GM23338 (cell line): ENCODE data around the gene HERPUD1. TPM values are rescaled to one million over a fixed set of nuclear protein-coding genes. Genes with fewer than 3 reads are reported as not detected.
"Not testable (repeated sequence)": the region's sequence is repeated elsewhere in the genome, so short reads cannot be mapped to it uniquely, and the experiment has no call there.

Experiments used
- ATAC-seq: fragments of 200-7000 bp; cut with Tn5 transposase; 3 replicates; pipeline ENCODE4 v1.9.1; 2020
- DNase-seq: peaks from one replicate; pipeline ENCODE4 v3.0.0-alpha.2; 2015; ENCODE audit warnings: low spot score
- H2AFZ ChIP-seq: fragments of 200-600 bp; sonication (generic); 2 replicates; pipeline ENCODE4 v1.8.0; 2016; ENCODE audit warnings: antibody characterized with exemption, mild to moderate bottlenecking, moderate library complexity
- H3F3A ChIP-seq: fragments of 200-600 bp; sonication (generic); replicated peaks from 2 replicates; pipeline ENCODE4 v1.8.0; 2017; ENCODE audit warnings: antibody characterized with exemption, mixed run types, low read depth
- H3K27ac ChIP-seq: fragments of 200-600 bp; sonication (generic); 2 replicates; pipeline ENCODE4 v1.6.1; 2016; ENCODE audit warnings: low read depth
- H3K27me3 ChIP-seq: fragments of 200-600 bp; sonication (generic); 2 replicates; pipeline ENCODE4 v1.8.0; 2016; ENCODE audit warnings: mild to moderate bottlenecking, mixed run types, moderate library complexity; ENCODE audit not compliant: insufficient read depth
- H3K36me3 ChIP-seq: fragments of 200-600 bp; sonication (generic); 2 replicates; pipeline ENCODE4 v1.8.0; 2016; ENCODE audit warnings: mild to moderate bottlenecking; ENCODE audit not compliant: insufficient read depth
- H3K4me1 ChIP-seq: fragments of 200-600 bp; sonication (generic); 2 replicates; pipeline ENCODE4 v1.8.0; 2016; ENCODE audit warnings: mild to moderate bottlenecking, moderate library complexity; ENCODE audit not compliant: insufficient read depth
- H3K4me2 ChIP-seq: fragments of 200-600 bp; sonication (generic); 2 replicates; pipeline ENCODE4 v1.7.1; 2017; ENCODE audit warnings: mixed run types
- H3K4me3 ChIP-seq: fragments of 200-600 bp; sonication (generic); 2 replicates; pipeline ENCODE4 v1.6.1; 2016; ENCODE audit warnings: mixed run types
- H3K79me2 ChIP-seq: fragments of 200-600 bp; sonication (generic); replicated peaks from 2 replicates; pipeline ENCODE4 v1.8.0; 2017; ENCODE audit warnings: mild to moderate bottlenecking; ENCODE audit not compliant: insufficient read depth
- H3K9me2 ChIP-seq: fragments of 200-600 bp; sonication (generic); 2 replicates; pipeline ENCODE4 v1.8.0; 2017; ENCODE audit not compliant: insufficient read depth
- H4K20me1 ChIP-seq: fragments of 200-600 bp; sonication (generic); replicated peaks from 2 replicates; pipeline ENCODE4 v1.8.0; 2017; ENCODE audit warnings: mild to moderate bottlenecking; ENCODE audit not compliant: insufficient read depth
- H3K27ac Mint-ChIP-seq: 2 replicates; pipeline ENCODE4 v1.8.0; 2020; ENCODE audit warnings: inconsistent platforms, mild to moderate bottlenecking, moderate library complexity, mixed read lengths
- H3K27me3 Mint-ChIP-seq: 3 replicates; pipeline ENCODE4 v1.8.0; 2022; ENCODE audit warnings: low read depth, mild to moderate bottlenecking, moderate library complexity, mixed read lengths, inconsistent platforms; ENCODE audit not compliant: insufficient read depth, poor library complexity
- H3K36me3 Mint-ChIP-seq: 3 replicates; pipeline ENCODE4 v1.8.0; 2021; ENCODE audit warnings: low read depth, mild to moderate bottlenecking, inconsistent platforms, moderate library complexity, mixed read lengths
- H3K4me1 Mint-ChIP-seq: 3 replicates; pipeline ENCODE4 v1.8.0; 2020; ENCODE audit warnings: mild to moderate bottlenecking, inconsistent platforms, mixed read lengths
- H3K4me3 Mint-ChIP-seq: 3 replicates; pipeline ENCODE4 v1.8.0; 2021; ENCODE audit warnings: moderate library complexity, mild to moderate bottlenecking, inconsistent platforms, mixed read lengths
- H3K9me3 Mint-ChIP-seq: 3 replicates; pipeline ENCODE4 v1.8.0; 2020; ENCODE audit warnings: moderate library complexity, mild to moderate bottlenecking, inconsistent platforms, mixed read lengths
- CREB1 ChIP-seq: fragments of 250-450 bp; sonication (Bioruptor Pico); IDR thresholded peaks from 2 replicates; pipeline ENCODE4 v1.5.0; 2020; ENCODE audit warnings: low read depth, mild to moderate bottlenecking, moderate library complexity
- EZH2 ChIP-seq: fragments of 200-600 bp; sonication (generic); IDR thresholded peaks from one replicate; pipeline ENCODE4 v1.8.0; 2017; ENCODE audit warnings: antibody characterized with exemption, mild to moderate bottlenecking, low read depth; ENCODE audit not compliant: unreplicated experiment
- EZH2phosphoT487 ChIP-seq: fragments of 200-600 bp; sonication (generic); IDR thresholded peaks from one replicate; pipeline ENCODE4 v1.8.1; 2018; ENCODE audit warnings: antibody characterized with exemption; ENCODE audit not compliant: unreplicated experiment
- NANOG ChIP-seq: IDR thresholded peaks from 2 replicates; pipeline ENCODE4 v1.6.1; 2016; ENCODE audit warnings: antibody characterized with exemption, borderline replicate concordance
- POLR2AphosphoS5 ChIP-seq: IDR thresholded peaks from 2 replicates; pipeline ENCODE4 v1.6.1; 2016; ENCODE audit warnings: antibody characterized with exemption, low read depth
- ZNF114 ChIP-seq: fragments of 250-450 bp; sonication (Bioruptor Pico); IDR thresholded peaks from 2 replicates; pipeline ENCODE4 v1.5.0; 2020; ENCODE audit warnings: mild to moderate bottlenecking, moderate library complexity
- ZNF331 ChIP-seq: fragments of 250-450 bp; sonication (Bioruptor Pico); IDR thresholded peaks from 2 replicates; pipeline ENCODE4 v1.5.0; 2020; ENCODE audit warnings: low read depth, mild to moderate bottlenecking, moderate library complexity
- ZNF462 ChIP-seq: fragments of 250-450 bp; sonication (Bioruptor Pico); IDR thresholded peaks from 2 replicates; pipeline ENCODE4 v1.5.0; 2020; ENCODE audit warnings: mild to moderate bottlenecking, moderate library complexity
- polyA plus RNA-seq: library from polyadenylated mRNA; unstranded; fragments of >200 nt; fragmentation: Nextera tagmentation; extraction: Ambion mirVana; gene quantifications from 2 replicates; pipeline ENCODE4 v1.2.1, GENCODE V29; 2016
- total RNA-seq: library from RNA; depleted of rRNA; stranded (reverse); fragments of >200 nt; shearing (Covaris generic); gene quantifications from 2 replicates; pipeline ENCODE4 v1.2.3, GENCODE V29; 2014

The HERPUD1 gene
- total and polyA plus RNA-seq, 2 experiments from 2014 or later = 41.1 to 44.1 TPM

- Mint-ChIP-seq H3K27me3 (peaks cover 12% of the 10 kb centered on the region), H3K9me3 (0 out of 3 replicates have a peak, but pooled peaks cover 2% of the 10 kb centered on the region), H3K36me3 (no peaks in the 10 kb centered on the region), H3K27ac (no peak overlapping the region), H3K4me3 (no peak overlapping the region), H3K4me1 (no peaks in the 10 kb centered on the region)
- no peak overlapping the region for H3K4me2 ChIP-seq
- no peak overlapping the region for H2AFZ ChIP-seq
- no peak overlapping the region for H3K4me3 ChIP-seq
- H3K36me3 ChIP-seq = no peaks in the 10 kb centered on the region
- no peak overlapping the region for H3K27ac ChIP-seq
- no peak for ATAC-seq
- H3K9me2 ChIP-seq = no peaks in the 10 kb centered on the region
- no peak for DNase-seq
- no peaks in the 10 kb centered on the region for H3K27me3 ChIP-seq
- TF ChIP-seq ZNF114 (CRISPR knock-in tag) (no peak), NANOG (no peak), EZH2 (no peak), POLR2AphosphoS5 (no peak), CREB1 (CRISPR knock-in tag) (no peak), ZNF331 (CRISPR knock-in tag) (no peak), ZNF462 (CRISPR knock-in tag) (no peak), EZH2phosphoT487 (no peak)
- no peaks in the 10 kb centered on the region for H3K4me1 ChIP-seq
- H4K20me1 ChIP-seq = no peaks in the 10 kb centered on the region
- no peaks in the 10 kb centered on the region for H3K79me2 ChIP-seq
- H3F3A ChIP-seq = no peaks in the 10 kb centered on the region
Observed at GRCh38 chr16:56973294-56973689, 41.4 kb downstream of the HERPUD1 start.

GRCh38 chr16:56973899-56974298 is 42.0 kb downstream of the HERPUD1 start:
- H4K20me1 ChIP-seq, H3K27ac Mint-ChIP-seq, H3K4me1 Mint-ChIP-seq, H3K36me3 ChIP-seq, H3K9me3 Mint-ChIP-seq, H3K27me3 ChIP-seq, H3K9me2 ChIP-seq, H2AFZ ChIP-seq, H3K36me3 Mint-ChIP-seq, H3K27ac ChIP-seq, H3K4me1 ChIP-seq, H3K79me2 ChIP-seq, DNase-seq, H3K4me3 Mint-ChIP-seq, H3K4me2 ChIP-seq, H3K4me3 ChIP-seq, H3F3A ChIP-seq, ATAC-seq: not testable (repeated sequence)
- H3K27me3 Mint-ChIP-seq = peaks cover 14% of the 10 kb centered on the region
